BJ (cell line): ENCODE data around the gene PHF24. TPM values are rescaled to one million over a fixed set of nuclear protein-coding genes. Genes with fewer than 3 reads are reported as not detected.
"Not testable (repeated sequence)": the region's sequence is repeated elsewhere in the genome, so short reads cannot be mapped to it uniquely, and the experiment has no call there.

Source experiments
- CTCF ChIA-PET: fragments of 350-600 bp; formaldehyde crosslinking; extraction: SDS; loops from one replicate; lab custom pipeline; 2021; ENCODE audit warnings: antibody characterized with exemption, inconsistent platforms; lab: Yijun Ruan, JAX
- POLR2A ChIA-PET: fragments of 300-600 bp; sonication (Branson Sonifier 250); formaldehyde crosslinking; extraction: SDS; loops from one replicate; lab custom pipeline; 2021; ENCODE audit warnings: antibody characterized with exemption; lab: Charles Lee
- DNase-seq: peaks from one replicate; pipeline ENCODE4 v3.0.0-alpha.2; 2011; ENCODE audit warnings: low read depth
- H3K27me3 ChIP-seq: 2 replicates; pipeline ENCODE4 v1.6.0; 2011; ENCODE audit warnings: low read length; ENCODE audit not compliant: control insufficient read depth, insufficient read depth
- H3K36me3 ChIP-seq: 2 replicates; pipeline ENCODE4 v1.5.1; 2011; ENCODE audit warnings: low read length; ENCODE audit not compliant: control insufficient read depth, insufficient read depth
- H3K4me3 ChIP-seq: 2 replicates; pipeline ENCODE4 v1.5.1; 2011; ENCODE audit warnings: low read depth, mild to moderate bottlenecking, control low read depth, low read length
- CTCF ChIP-seq: IDR thresholded peaks from 2 replicates; pipeline ENCODE4 v1.5.1; 2011; ENCODE audit warnings: low read depth, mild to moderate bottlenecking, control low read depth, inconsistent platforms, low read length, moderate library complexity; ENCODE audit not compliant: insufficient read depth
- polyA plus RNA-seq: library from polyadenylated mRNA; depleted of rRNA; stranded (reverse); fragments of >200 nt; gene quantifications from 2 replicates; pipeline ENCODE4 v1.2.3, GENCODE V29; 2011

The PHF24 gene
- polyA plus RNA-seq, 1 experiment, result 0.09 TPM

- H3K36me3 ChIP-seq, result peaks cover 12% of the 10 kb centered on the region
- ChIA-PET CTCF (interaction anchor here (0.9 to 1.5 kb wide), 4 partner anchors 9 to 102 kb away, joined by 3 to 5 read pairs (median 4); partner anchors contain the start of gene VCP), POLR2A (no interaction called here)
- no peak for TF ChIP-seq CTCF
- no peaks in the 10 kb centered on the region for H3K27me3 ChIP-seq
- H3K4me3 ChIP-seq, result no peak overlapping the region
- DNase-seq, result no peak
Measured at GRCh38 chr9:35001803-35002502, 43.9 kb downstream of the PHF24 start.

DNA sequence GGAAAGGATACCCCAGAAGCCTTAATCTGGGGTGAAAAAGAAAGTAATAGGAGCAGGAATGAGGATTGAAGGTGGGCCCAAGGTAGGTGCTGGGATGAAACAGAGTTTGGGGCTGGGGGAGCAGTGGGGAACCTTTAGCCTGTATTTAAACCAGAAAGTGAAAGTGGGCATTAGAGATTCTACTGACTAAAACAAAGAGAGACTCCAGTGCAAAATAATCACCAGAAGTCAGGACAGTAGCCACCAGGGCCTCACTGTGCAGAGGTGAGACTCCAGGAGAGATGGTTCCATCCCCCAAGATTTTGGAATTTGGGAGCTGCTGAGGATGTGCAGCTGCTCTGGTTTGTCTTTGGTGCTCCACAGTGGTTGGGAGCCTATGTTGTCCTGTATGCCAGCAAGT lies 44.5 kb downstream of the PHF24 start:
- no peaks in the 10 kb centered on the region for H3K27me3 ChIP-seq
- ChIA-PET POLR2A (no interaction called here), CTCF (interaction anchor here (0.9 to 1.5 kb wide), 5 partner anchors 8 to 70 kb away, joined by 3 to 4 read pairs (median 3); partner anchors contain the start of gene VCP)
- no peak overlapping the region for H3K4me3 ChIP-seq
- TF ChIP-seq CTCF, result no peak
- H3K36me3 ChIP-seq, result peaks cover 6% of the 10 kb centered on the region
- no peak for DNase-seq

- POLR2A ChIA-PET, CTCF ChIA-PET, H3K36me3 ChIP-seq, DNase-seq, H3K4me3 ChIP-seq, H3K27me3 ChIP-seq: not testable (repeated sequence)
Measured at GRCh38 chr9:35004299-35004698, 46.2 kb downstream of the PHF24 start.

DNA sequence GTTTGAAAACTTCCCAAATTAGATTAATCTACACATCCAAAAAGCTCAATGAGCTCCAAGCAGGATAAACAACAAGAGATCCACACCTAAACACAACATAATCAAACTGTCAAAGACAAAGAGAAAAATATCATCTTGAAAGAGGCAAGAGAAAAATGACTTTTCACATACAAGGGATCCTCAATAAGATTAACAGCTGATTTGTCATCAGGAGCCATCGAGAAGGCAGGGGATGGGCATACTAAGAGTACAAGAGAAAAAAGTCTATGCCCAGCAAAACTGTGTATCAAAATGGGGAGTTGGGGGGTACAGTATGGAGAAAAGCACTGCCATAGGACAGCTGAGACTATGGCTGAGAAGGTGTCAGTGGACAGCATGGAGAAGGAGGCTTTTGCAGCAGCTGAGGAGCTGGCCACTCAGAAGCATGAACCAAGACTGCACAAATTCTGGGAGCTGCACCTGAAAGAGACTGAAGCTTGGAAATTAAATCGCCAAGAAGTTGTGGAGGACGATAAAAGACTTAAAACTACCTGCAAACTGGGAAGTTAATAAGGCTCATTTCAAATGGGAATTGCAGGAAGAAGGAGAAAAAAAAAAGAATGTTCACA lies 52.4 kb downstream of the PHF24 start:
- Histone ChIP-seq H3K27me3 (no peaks in the 10 kb centered on the region), H3K4me3 (no peak overlapping the region), H3K36me3 (peaks cover 2% of the 10 kb centered on the region; the same call in 1 of the 2 replicates)
- no peak for DNase-seq
- POLR2A ChIA-PET, result no interaction called here
- no peak for TF ChIP-seq CTCF
- CTCF ChIA-PET, result interaction anchor here (0.8 to 1.8 kb wide), 2 partner anchors 15 to 80 kb away, joined by 3 to 6 read pairs; no protein-coding TSS in a partner anchor

DNA sequence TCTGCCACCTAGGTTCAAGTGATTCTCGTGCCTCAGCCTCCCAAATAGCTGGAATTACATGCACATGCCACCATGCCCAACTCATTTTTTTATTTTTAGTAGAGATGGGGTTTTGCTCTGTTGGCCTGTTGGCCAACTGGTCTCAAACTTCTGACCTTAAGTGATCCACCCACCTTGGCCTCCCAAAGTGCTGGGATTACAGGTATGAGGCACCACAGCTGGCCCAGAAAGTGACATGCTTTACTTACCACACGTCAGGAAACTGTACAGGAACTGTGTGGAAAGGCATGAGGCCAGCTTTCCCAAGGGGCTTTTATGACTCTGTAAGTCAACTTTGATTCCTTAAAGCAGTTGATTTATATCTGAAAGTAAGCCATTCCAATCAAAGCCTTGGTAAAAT lies 56.4 kb downstream of the PHF24 start:
- no peak for TF ChIP-seq CTCF
- Histone ChIP-seq H3K4me3 (no peak overlapping the region), H3K27me3 (no peaks in the 10 kb centered on the region), H3K36me3 (peaks cover 2% of the 10 kb centered on the region; the same call in 1 of the 2 replicates)
- DNase-seq, result no peak
- ChIA-PET POLR2A (no interaction called here), CTCF (no interaction called here)

GRCh38 chr9:35023443-35023842 lies 65.4 kb downstream of the PHF24 start:
- DNase-seq, POLR2A ChIA-PET, H3K36me3 ChIP-seq, CTCF ChIA-PET, H3K27me3 ChIP-seq, H3K4me3 ChIP-seq: not testable (repeated sequence)
